Esophagus (tissue), 2 donors: ENCODE data around the gene DNAJC15. TPM values are rescaled to one million over a fixed set of nuclear protein-coding genes. Genes with fewer than 3 reads are reported as not detected.

Experiments used
- H3K27ac ChIP-seq, 2 donors: one replicate each; pipeline ENCODE4 v1.5.1; 2013; ENCODE audit warnings: low read depth in 2 of 2, mild to moderate bottlenecking in 2 of 2, inconsistent platforms in 1 of 2, low read length in 1 of 2, moderate library complexity in 1 of 2
- H3K27me3 ChIP-seq, 2 donors: one replicate each; pipeline ENCODE4 v1.6.1; 2013; ENCODE audit warnings: low read length in 2 of 2, control low read depth in 1 of 2, mild to moderate bottlenecking in 1 of 2; ENCODE audit not compliant: insufficient read depth in 2 of 2, control insufficient read depth in 1 of 2
- H3K36me3 ChIP-seq, 2 donors: one replicate each; pipeline ENCODE4 v1.6.1; 2013; ENCODE audit warnings: low read length in 1 of 2; ENCODE audit not compliant: control insufficient read depth in 2 of 2, insufficient read depth in 2 of 2
- H3K4me1 ChIP-seq, 2 donors: one replicate each; pipeline ENCODE4 v1.6.1; 2013; ENCODE audit warnings: low read length in 1 of 2; ENCODE audit not compliant: control insufficient read depth in 2 of 2, insufficient read depth in 2 of 2
- H3K4me3 ChIP-seq, 2 donors: one replicate each; pipeline ENCODE4 v1.5.1; 2013; ENCODE audit warnings: low read length in 2 of 2, mild to moderate bottlenecking in 2 of 2, low read depth in 1 of 2, moderate library complexity in 1 of 2
- H3K9me3 ChIP-seq, 2 donors: one replicate each; pipeline ENCODE4 v1.6.1; 2013; ENCODE audit warnings: mild to moderate bottlenecking in 2 of 2, low read depth in 1 of 2, low read length in 1 of 2, moderate library complexity in 1 of 2; ENCODE audit not compliant: control insufficient read depth in 2 of 2, insufficient read depth in 1 of 2
- WGBS, 2 donors: extraction: QIAGEN DNeasy Blood & Tissue Kit; methylation state at CpG; one replicate each; pipeline ENCODE4 v1.1.7; 2013; 5-methylcytosine and 5-hydroxymethylcytosine counted together
- polyA plus RNA-seq, 2 donors: library from polyadenylated mRNA; stranded (reverse); fragments of 200-250 nt; gene quantifications; one replicate each; pipeline ENCODE4 v1.2.3, GENCODE V29; 2013
- donor health status: healthy with polysubstance abuse.
- donor health status: Bipolar disorder and iron deficiency.

DNAJC15 gene
- polyA plus RNA-seq, 2 donors, result 8.6 to 13.6 TPM

GRCh38 chr13:43002021-43002420, 21.4 kb upstream of the DNAJC15 start:
- Histone ChIP-seq H3K4me3 (no peak overlapping the region), H3K27me3 (no peaks in the 10 kb centered on the region), H3K9me3 (no peaks in the 10 kb centered on the region), H3K27ac (no peak overlapping the region), H3K4me1 (no peaks in the 10 kb centered on the region), H3K36me3 (no peaks in the 10 kb centered on the region)
- WGBS, 2 donors, result 84 to 87% methylated on average over 2 of the region's 2 CpGs

GRCh38 chr13:43003010-43003409, 20.4 kb upstream of the DNAJC15 start:
- H3K9me3 ChIP-seq, result no peaks in the 10 kb centered on the region
- H3K4me3 ChIP-seq, result no peak overlapping the region
- no peaks in the 10 kb centered on the region for H3K4me1 ChIP-seq
- H3K36me3 ChIP-seq, result no peaks in the 10 kb centered on the region
- 61 to 82% methylated on average over 2 of the region's 2 CpGs for WGBS, 2 donors
- no peaks in the 10 kb centered on the region for H3K27me3 ChIP-seq
- no peak overlapping the region for H3K27ac ChIP-seq

DNA sequence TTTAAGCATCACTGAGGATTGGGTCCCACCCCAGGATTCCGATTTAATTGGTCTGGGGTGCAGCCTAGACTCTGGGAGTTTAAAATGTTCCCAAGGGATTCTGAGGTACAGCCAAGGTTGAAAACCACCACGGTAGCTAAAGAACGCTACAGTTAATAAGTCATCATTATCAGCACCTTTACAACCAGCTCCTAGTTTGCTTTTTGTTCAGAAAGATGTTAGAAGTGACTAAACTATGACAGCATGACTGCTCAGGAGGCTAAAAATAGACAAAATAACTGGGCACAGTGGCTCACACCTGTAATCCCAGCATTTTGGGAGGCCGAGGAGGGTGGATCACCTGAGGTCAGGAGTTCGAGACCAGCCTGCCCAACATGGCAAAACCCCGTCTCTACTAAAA, 19.7 kb upstream of the DNAJC15 start:
- no peak overlapping the region for H3K27ac ChIP-seq
- H3K36me3 ChIP-seq, result no peaks in the 10 kb centered on the region
- H3K4me1 ChIP-seq, result no peaks in the 10 kb centered on the region
- no peak overlapping the region for H3K4me3 ChIP-seq
- WGBS, 2 donors, result 94 to 95% methylated on average over 6 of the region's 6 CpGs
- no peaks in the 10 kb centered on the region for H3K9me3 ChIP-seq
- no peaks in the 10 kb centered on the region for H3K27me3 ChIP-seq

GRCh38 chr13:43005460-43006236, 17.7 kb upstream of the DNAJC15 start:
- Histone ChIP-seq H3K36me3 (no peaks in the 10 kb centered on the region), H3K4me3 (no peak overlapping the region), H3K4me1 (no peaks in the 10 kb centered on the region), H3K9me3 (no peaks in the 10 kb centered on the region), H3K27me3 (no peaks in the 10 kb centered on the region), H3K27ac (no peak overlapping the region)
- 92 to 93% methylated on average over 3 of the region's 3 CpGs for WGBS, 2 donors

GRCh38 chr13:43006893-43007631, 16.3 kb upstream of the DNAJC15 start:
- no peak overlapping the region for H3K4me3 ChIP-seq
- H3K9me3 ChIP-seq, result no peaks in the 10 kb centered on the region
- no peaks in the 10 kb centered on the region for H3K36me3 ChIP-seq
- H3K4me1 ChIP-seq, result no peaks in the 10 kb centered on the region
- H3K27ac ChIP-seq, result no peak overlapping the region
- WGBS, 2 donors, result 45% methylated on average over 3 of the region's 3 CpGs
- H3K27me3 ChIP-seq, result no peaks in the 10 kb centered on the region

DNA sequence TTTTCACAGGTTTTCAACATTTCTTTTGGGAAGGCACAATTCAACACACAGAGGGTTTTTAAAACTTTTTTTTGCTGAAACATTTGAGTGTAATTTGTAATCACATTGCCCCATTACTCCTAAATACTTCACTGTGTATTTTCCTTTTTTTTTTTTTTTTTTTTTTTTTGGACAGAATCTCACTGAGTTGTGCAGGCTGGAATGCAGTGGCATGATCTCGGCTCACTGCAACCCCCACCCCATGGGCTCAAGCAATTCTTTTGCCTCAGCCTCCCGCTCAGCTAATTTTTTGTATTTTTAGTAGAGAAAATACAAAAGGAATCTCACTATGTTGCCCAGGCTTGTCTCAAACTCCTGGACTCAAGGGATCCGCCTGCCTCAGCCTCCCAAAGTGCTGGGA, 14.8 kb upstream of the DNAJC15 start:
- Histone ChIP-seq H3K4me1 (no peaks in the 10 kb centered on the region), H3K9me3 (no peaks in the 10 kb centered on the region), H3K36me3 (no peaks in the 10 kb centered on the region), H3K27ac (no peak overlapping the region), H3K27me3 (no peaks in the 10 kb centered on the region), H3K4me3 (no peak overlapping the region)
- 89 to 90% methylated on average over 3 of the region's 3 CpGs for WGBS, 2 donors

GRCh38 chr13:43009506-43009905, 13.9 kb upstream of the DNAJC15 start:
- WGBS, 2 donors, result 78 to 93% methylated on average over 1 of the region's 1 CpG
- no peaks in the 10 kb centered on the region for H3K27me3 ChIP-seq
- no peaks in the 10 kb centered on the region for H3K9me3 ChIP-seq
- no peaks in the 10 kb centered on the region for H3K36me3 ChIP-seq
- H3K27ac ChIP-seq, result no peak overlapping the region
- no peaks in the 10 kb centered on the region for H3K4me1 ChIP-seq
- H3K4me3 ChIP-seq, result no peak overlapping the region

- no peak overlapping the region for H3K27ac ChIP-seq
- H3K4me3 ChIP-seq, result no peak overlapping the region
- H3K36me3 ChIP-seq, result no peaks in the 10 kb centered on the region
- H3K4me1 ChIP-seq, result no peaks in the 10 kb centered on the region
- H3K27me3 ChIP-seq, result no peaks in the 10 kb centered on the region
- H3K9me3 ChIP-seq, result no peaks in the 10 kb centered on the region
- 62 to 63% methylated on average over 3 of the region's 3 CpGs for WGBS, 2 donors
These were observed 9.2 kb upstream of the DNAJC15 start for GRCh38 chr13:43014162-43014561.

GRCh38 chr13:43016226-43016625, 7.2 kb upstream of the DNAJC15 start:
- WGBS, 2 donors, result 77 to 82% methylated on average over 5 of the region's 5 CpGs
- Histone ChIP-seq H3K9me3 (no peaks in the 10 kb centered on the region), H3K4me1 (no peaks in the 10 kb centered on the region), H3K27me3 (no peaks in the 10 kb centered on the region), H3K27ac (no peak overlapping the region), H3K4me3 (no peak overlapping the region), H3K36me3 (no peaks in the 10 kb centered on the region)

GRCh38 chr13:43019811-43020210, 3.6 kb upstream of the DNAJC15 start:
- Histone ChIP-seq H3K4me1 (no peaks in the 10 kb centered on the region), H3K4me3 (no peak overlapping the region), H3K27ac (no peak overlapping the region), H3K36me3 (no peaks in the 10 kb centered on the region), H3K9me3 (no peaks in the 10 kb centered on the region), H3K27me3 (no peaks in the 10 kb centered on the region)
- 56 to 81% methylated on average over 2 of the region's 2 CpGs for WGBS, 2 donors
